SK-N-SH treated with all-trans-retinoic acid at 6 μM for 48 hours (cell line): ENCODE results near the gene CHSY3.

Experiments
- ATAC-seq: fragments of 200-7000 bp; cut with Tn5 transposase; 3 replicates; pipeline ENCODE4 v1.9.1; 2020; ENCODE audit warnings: mild to moderate bottlenecking, moderate library complexity
- BACH2 ChIP-seq: fragments of 250-450 bp; sonication (Bioruptor Pico); IDR thresholded peaks from 2 replicates; pipeline ENCODE4 v1.9.0; 2021; ENCODE audit warnings: mild to moderate bottlenecking, borderline replicate concordance
- CSDC2 ChIP-seq: fragments of 250-450 bp; sonication (Bioruptor Pico); IDR thresholded peaks from 2 replicates; pipeline ENCODE4 v1.5.0; 2020; ENCODE audit warnings: mild to moderate bottlenecking, moderate library complexity
- ESRRG ChIP-seq: fragments of 250-450 bp; sonication (Bioruptor Pico); IDR thresholded peaks from 2 replicates; pipeline ENCODE4 v1.6.1; 2021; ENCODE audit warnings: mild to moderate bottlenecking
- ISL1 ChIP-seq: fragments of 250-450 bp; sonication (Bioruptor Pico); IDR thresholded peaks from 2 replicates; pipeline ENCODE4 v2.1.2; 2022; ENCODE audit warnings: mild to moderate bottlenecking, moderate library complexity
- OSR1 ChIP-seq: fragments of 250-450 bp; sonication (Bioruptor Pico); IDR thresholded peaks from 2 replicates; pipeline ENCODE4 v1.8.0; 2022; ENCODE audit warnings: moderate library complexity, mild to moderate bottlenecking, inconsistent platforms
- PPARA ChIP-seq: fragments of 250-450 bp; sonication (Bioruptor Pico); IDR thresholded peaks from 2 replicates; pipeline ENCODE4 v1.5.0; 2020; ENCODE audit warnings: mild to moderate bottlenecking, borderline replicate concordance
- RARB ChIP-seq: fragments of 250-450 bp; sonication (Bioruptor Pico); IDR thresholded peaks from 2 replicates; pipeline ENCODE4 v1.8.0; 2021; ENCODE audit warnings: mild to moderate bottlenecking, moderate library complexity
- SNAI2 ChIP-seq: fragments of 250-450 bp; sonication (Bioruptor Pico); IDR thresholded peaks from 2 replicates; pipeline ENCODE4 v1.5.0; 2020; ENCODE audit warnings: mild to moderate bottlenecking, moderate library complexity
- TCF4 ChIP-seq: fragments of 250-450 bp; sonication (Bioruptor Pico); IDR thresholded peaks from 2 replicates; pipeline ENCODE4 v1.8.0; 2021; ENCODE audit warnings: mild to moderate bottlenecking, moderate library complexity, borderline replicate concordance
- TOX ChIP-seq: fragments of 250-450 bp; sonication (Bioruptor Pico); IDR thresholded peaks from 2 replicates; pipeline ENCODE4 v1.8.0; 2021; ENCODE audit warnings: mild to moderate bottlenecking, moderate library complexity, borderline replicate concordance
- ZC3H10 ChIP-seq: fragments of 250-450 bp; sonication (Bioruptor Pico); IDR thresholded peaks from 2 replicates; pipeline ENCODE4 v1.5.1; 2021; ENCODE audit warnings: mild to moderate bottlenecking, moderate library complexity
- ZFP3 ChIP-seq: fragments of 250-450 bp; sonication (Bioruptor Pico); IDR thresholded peaks from 2 replicates; pipeline ENCODE4 v1.5.0; 2020; ENCODE audit warnings: mild to moderate bottlenecking, moderate library complexity
- ZFP30 ChIP-seq: fragments of 450-650 bp; formaldehyde crosslinking; IDR thresholded peaks from 2 replicates; pipeline ENCODE4 v1.5.0; 2022; ENCODE audit warnings: mild to moderate bottlenecking, moderate library complexity
- ZNF565 ChIP-seq: fragments of 450-650 bp; formaldehyde crosslinking; conservative IDR thresholded peaks from 2 replicates; pipeline ENCODE4 v1.5.0; 2020; ENCODE audit warnings: low read depth, mild to moderate bottlenecking, moderate library complexity
- ZNF70 ChIP-seq: fragments of 450-650 bp; formaldehyde crosslinking; IDR thresholded peaks from 2 replicates; pipeline ENCODE4 v1.5.0; 2020; ENCODE audit warnings: mild to moderate bottlenecking, moderate library complexity
- ZNF8 ChIP-seq: fragments of 450-650 bp; formaldehyde crosslinking; IDR thresholded peaks from 2 replicates; pipeline ENCODE4 v1.5.0; 2020; ENCODE audit warnings: mild to moderate bottlenecking, moderate library complexity
- TF ChIP-seq, protein P1 (sequence below): fragments of 250-450 bp; sonication (Bioruptor Pico); IDR thresholded peaks from 2 replicates; pipeline ENCODE4 v1.8.0; 2020; ENCODE audit warnings: mild to moderate bottlenecking, moderate library complexity, borderline replicate concordance
- TF ChIP-seq, protein P2 (sequence below): fragments of 250-450 bp; sonication (Bioruptor Pico); IDR thresholded peaks from 2 replicates; pipeline ENCODE4 v1.5.1; 2020; ENCODE audit warnings: low read depth, mild to moderate bottlenecking, moderate library complexity
- TF ChIP-seq, protein P3 (sequence below): fragments of 250-450 bp; sonication (Bioruptor Pico); IDR thresholded peaks from 2 replicates; pipeline ENCODE4 v1.8.0; 2021; ENCODE audit warnings: low read depth, mild to moderate bottlenecking, moderate library complexity, borderline replicate concordance
- TF ChIP-seq, protein P4 (sequence below): fragments of 250-450 bp; sonication (Bioruptor Pico); IDR thresholded peaks from 2 replicates; pipeline ENCODE4 v1.5.0; 2020; ENCODE audit warnings: mild to moderate bottlenecking, moderate library complexity
- TF ChIP-seq, protein P5 (sequence below): fragments of 250-450 bp; sonication (Bioruptor Pico); IDR thresholded peaks from 2 replicates; pipeline ENCODE4 v1.5.1; 2021; ENCODE audit warnings: mild to moderate bottlenecking, moderate library complexity

Gene CHSY3

DNA sequence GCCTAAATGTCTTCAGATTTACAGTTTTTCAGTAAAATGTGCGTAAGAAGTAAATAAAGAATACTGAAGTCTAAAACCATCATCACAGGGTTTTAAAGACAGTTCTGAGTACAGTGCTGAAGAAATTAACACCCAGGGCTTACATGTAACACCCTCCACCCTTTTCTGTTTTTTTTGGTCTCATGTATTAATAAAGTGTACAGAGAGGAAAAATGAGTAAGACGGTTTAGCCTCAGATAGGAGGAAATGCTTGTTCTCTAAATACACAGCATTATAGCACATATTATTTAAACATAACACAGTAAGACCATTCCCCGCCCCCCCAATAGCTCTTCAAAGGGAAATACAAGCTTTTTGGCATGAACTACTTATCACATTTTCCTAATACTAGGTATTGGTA, 119.3 kb downstream of the CHSY3 start:
- no peak for TF ChIP-seq ZC3H10 (CRISPR knock-in tag)
- no peak for TF ChIP-seq BACH2
- TF ChIP-seq, protein P1, sequence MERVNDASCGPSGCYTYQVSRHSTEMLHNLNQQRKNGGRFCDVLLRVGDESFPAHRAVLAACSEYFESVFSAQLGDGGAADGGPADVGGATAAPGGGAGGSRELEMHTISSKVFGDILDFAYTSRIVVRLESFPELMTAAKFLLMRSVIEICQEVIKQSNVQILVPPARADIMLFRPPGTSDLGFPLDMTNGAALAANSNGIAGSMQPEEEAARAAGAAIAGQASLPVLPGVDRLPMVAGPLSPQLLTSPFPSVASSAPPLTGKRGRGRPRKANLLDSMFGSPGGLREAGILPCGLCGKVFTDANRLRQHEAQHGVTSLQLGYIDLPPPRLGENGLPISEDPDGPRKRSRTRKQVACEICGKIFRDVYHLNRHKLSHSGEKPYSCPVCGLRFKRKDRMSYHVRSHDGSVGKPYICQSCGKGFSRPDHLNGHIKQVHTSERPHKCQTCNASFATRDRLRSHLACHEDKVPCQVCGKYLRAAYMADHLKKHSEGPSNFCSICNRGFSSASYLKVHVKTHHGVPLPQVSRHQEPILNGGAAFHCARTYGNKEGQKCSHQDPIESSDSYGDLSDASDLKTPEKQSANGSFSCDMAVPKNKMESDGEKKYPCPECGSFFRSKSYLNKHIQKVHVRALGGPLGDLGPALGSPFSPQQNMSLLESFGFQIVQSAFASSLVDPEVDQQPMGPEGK (CRISPR knock-in tag), result no peak
- no peak for TF ChIP-seq ZNF70 (CRISPR knock-in tag)
- no peak for TF ChIP-seq ZFP30
- no peak for TF ChIP-seq ZNF565 (CRISPR knock-in tag)
- TF ChIP-seq, protein P2, sequence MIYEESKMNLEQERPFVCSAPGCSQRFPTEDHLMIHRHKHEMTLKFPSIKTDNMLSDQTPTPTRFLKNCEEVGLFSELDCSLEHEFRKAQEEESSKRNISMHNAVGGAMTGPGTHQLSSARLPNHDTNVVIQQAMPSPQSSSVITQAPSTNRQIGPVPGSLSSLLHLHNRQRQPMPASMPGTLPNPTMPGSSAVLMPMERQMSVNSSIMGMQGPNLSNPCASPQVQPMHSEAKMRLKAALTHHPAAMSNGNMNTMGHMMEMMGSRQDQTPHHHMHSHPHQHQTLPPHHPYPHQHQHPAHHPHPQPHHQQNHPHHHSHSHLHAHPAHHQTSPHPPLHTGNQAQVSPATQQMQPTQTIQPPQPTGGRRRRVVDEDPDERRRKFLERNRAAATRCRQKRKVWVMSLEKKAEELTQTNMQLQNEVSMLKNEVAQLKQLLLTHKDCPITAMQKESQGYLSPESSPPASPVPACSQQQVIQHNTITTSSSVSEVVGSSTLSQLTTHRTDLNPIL (CRISPR knock-in tag), result no peak
- TF ChIP-seq TOX (CRISPR knock-in tag), result no peak
- TF ChIP-seq PPARA (CRISPR knock-in tag), result no peak
- TF ChIP-seq, all 23 proteins: peak for 0
- ATAC-seq, result no peak

DNA sequence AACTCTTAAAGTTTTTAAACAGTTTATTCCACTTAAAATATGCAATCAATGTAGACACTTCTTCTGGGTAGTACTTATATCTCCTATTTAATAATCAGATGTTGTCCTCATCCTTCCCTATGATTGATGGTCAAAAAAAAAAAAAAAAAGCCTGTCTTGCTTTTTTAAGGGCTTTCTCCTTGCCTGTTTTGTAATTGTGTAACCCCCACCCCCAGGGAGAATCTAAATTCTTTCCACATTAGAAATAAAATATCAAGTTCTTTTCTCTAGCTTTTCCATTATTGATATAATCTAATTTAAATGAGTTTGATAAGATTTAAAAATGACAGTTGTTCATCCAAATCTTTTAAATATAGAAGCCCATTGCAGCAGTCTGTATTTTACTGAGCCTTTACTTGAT, 119.7 kb downstream of the CHSY3 start:
- TF ChIP-seq RARB (CRISPR knock-in tag) (no peak), ZNF70 (CRISPR knock-in tag) (no peak), CSDC2 (CRISPR knock-in tag) (no peak), TOX (CRISPR knock-in tag) (no peak), ISL1 (CRISPR knock-in tag) (no peak), SNAI2 (CRISPR knock-in tag) (no peak), TCF4 (CRISPR knock-in tag) (no peak), ZFP3 (CRISPR knock-in tag) (no peak), PPARA (CRISPR knock-in tag) (no peak), BACH2 (no peak), ZC3H10 (CRISPR knock-in tag) (no peak), ESRRG (no peak), OSR1 (no peak), ZNF565 (CRISPR knock-in tag) (no peak), ZNF8 (CRISPR knock-in tag) (no peak)
- TF ChIP-seq, protein P3, sequence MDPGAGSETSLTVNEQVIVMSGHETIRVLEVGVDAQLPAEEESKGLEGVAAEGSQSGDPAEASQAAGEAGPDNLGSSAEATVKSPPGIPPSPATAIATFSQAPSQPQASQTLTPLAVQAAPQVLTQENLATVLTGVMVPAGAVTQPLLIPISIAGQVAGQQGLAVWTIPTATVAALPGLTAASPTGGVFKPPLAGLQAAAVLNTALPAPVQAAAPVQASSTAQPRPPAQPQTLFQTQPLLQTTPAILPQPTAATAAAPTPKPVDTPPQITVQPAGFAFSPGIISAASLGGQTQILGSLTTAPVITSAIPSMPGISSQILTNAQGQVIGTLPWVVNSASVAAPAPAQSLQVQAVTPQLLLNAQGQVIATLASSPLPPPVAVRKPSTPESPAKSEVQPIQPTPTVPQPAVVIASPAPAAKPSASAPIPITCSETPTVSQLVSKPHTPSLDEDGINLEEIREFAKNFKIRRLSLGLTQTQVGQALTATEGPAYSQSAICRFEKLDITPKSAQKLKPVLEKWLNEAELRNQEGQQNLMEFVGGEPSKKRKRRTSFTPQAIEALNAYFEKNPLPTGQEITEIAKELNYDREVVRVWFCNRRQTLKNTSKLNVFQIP (CRISPR knock-in tag), result no peak
- TF ChIP-seq, protein P4, sequence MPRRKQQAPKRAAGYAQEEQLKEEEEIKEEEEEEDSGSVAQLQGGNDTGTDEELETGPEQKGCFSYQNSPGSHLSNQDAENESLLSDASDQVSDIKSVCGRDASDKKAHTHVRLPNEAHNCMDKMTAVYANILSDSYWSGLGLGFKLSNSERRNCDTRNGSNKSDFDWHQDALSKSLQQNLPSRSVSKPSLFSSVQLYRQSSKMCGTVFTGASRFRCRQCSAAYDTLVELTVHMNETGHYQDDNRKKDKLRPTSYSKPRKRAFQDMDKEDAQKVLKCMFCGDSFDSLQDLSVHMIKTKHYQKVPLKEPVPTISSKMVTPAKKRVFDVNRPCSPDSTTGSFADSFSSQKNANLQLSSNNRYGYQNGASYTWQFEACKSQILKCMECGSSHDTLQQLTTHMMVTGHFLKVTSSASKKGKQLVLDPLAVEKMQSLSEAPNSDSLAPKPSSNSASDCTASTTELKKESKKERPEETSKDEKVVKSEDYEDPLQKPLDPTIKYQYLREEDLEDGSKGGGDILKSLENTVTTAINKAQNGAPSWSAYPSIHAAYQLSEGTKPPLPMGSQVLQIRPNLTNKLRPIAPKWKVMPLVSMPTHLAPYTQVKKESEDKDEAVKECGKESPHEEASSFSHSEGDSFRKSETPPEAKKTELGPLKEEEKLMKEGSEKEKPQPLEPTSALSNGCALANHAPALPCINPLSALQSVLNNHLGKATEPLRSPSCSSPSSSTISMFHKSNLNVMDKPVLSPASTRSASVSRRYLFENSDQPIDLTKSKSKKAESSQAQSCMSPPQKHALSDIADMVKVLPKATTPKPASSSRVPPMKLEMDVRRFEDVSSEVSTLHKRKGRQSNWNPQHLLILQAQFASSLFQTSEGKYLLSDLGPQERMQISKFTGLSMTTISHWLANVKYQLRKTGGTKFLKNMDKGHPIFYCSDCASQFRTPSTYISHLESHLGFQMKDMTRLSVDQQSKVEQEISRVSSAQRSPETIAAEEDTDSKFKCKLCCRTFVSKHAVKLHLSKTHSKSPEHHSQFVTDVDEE, result no peak
- TF ChIP-seq, protein P5, sequence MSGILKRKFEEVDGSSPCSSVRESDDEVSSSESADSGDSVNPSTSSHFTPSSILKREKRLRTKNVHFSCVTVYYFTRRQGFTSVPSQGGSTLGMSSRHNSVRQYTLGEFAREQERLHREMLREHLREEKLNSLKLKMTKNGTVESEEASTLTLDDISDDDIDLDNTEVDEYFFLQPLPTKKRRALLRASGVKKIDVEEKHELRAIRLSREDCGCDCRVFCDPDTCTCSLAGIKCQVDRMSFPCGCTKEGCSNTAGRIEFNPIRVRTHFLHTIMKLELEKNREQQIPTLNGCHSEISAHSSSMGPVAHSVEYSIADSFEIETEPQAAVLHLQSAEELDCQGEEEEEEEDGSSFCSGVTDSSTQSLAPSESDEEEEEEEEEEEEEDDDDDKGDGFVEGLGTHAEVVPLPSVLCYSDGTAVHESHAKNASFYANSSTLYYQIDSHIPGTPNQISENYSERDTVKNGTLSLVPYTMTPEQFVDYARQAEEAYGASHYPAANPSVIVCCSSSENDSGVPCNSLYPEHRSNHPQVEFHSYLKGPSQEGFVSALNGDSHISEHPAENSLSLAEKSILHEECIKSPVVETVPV (CRISPR knock-in tag), result no peak
- TF ChIP-seq, protein P1 (CRISPR knock-in tag), result no peak
- TF ChIP-seq, protein P2 (CRISPR knock-in tag), result no peak
- no peak for ATAC-seq
